Measurements from ENCODE around the gene LSM7.

LSM7 gene

DNA sequence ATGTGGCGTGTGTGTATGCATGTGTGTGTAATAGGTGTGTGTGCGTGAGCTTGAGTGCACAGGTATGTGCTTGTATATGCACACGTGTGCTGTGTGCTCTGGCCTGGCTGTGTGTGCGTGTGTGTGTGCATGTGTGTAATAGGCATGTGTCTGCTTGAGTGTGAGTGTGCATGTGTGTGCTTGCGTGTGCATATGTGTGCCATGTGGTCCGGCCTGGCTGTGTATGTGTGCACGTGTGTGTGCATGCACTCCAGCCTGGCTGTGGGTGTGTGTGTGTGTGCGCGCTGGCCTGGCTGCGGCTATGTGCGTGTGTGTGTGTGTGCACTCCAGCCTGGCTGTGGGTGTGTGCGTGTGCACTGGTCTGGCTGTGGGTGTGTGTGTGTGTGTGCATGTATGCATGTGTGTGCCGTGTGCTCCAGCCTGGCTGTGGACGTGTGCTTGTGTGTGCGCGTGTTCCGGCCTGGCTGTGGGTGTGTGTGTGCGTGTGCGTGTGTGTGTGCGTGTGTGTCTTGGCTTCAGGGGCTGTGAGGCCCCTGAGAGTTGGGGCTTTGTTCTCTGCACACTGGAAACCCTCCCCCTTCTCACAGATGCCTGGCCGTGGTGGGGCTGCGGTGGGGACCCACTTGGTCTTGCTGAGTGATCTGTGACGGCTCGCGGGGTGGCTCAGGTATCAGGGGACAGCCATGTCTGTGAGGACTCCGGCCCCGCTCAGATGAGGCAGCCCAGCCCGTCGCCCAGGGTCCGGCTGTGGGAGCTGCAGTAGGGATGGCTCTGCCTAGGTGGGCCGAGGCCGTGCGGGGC, 8.3 kb upstream of the LSM7 start:
- DNase-seq = no peak

DNA sequence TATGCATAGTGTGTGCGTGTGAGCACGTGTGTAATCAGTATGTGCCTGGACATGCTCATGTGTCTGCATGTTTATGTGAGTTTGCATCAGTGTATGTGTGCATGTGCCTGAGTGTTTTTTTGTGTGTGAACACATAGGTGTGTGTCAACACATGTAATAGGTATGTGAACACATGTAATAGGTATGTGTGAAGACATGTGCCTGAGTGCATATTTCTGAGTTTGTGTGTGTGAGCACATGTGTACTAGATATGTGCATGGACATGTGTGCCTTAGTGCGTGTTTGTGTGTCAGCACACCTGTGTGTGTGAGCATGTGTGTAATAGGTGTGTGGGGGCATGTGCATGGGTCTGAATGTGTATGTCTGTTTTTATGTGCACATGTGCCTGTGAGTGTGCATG, 7.5 kb upstream of the LSM7 start:
- no peak for DNase-seq

DNA sequence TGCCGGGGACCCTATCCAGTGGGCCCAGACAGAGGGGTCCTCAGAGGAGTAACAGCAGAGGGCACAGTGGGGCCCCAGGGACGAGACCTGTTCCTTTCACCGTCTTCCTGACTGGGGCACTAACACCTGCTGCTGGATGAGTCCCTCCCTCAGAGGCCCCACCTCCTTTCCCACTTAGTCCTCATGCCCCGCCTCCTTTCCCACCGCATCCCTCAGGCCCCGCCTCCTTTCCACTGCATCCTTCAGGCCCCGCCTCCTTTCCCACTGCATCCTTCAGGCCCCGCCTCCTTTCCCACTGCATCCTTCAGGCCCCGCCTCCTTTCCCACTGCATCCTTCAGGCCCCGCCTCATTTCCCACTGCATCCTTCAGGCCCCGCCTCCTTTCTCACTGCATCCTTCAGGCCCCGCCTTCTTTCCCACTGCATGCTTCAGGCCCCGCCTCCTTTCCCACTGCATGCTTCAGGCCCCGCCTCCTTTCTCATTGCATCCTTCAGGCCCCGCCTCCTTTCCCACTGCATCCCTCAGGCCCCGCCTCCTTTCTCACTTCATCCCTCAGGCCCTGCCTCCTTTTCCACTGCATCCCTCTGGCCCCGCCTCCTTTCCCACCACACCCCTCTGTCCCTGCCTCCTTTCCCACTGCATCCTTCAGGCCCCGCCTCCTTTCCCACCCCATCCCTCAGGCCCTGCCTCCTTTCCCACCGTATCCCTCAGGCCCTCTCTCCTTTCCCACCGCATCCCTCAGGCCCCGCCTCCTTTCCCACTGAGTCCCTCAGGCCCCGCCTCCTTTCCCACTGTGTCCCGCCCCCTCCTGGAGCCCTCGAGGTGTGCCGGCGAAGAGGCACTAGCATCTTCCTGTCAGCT, 6.8 kb upstream of the LSM7 start:
- no peak for DNase-seq

DNA sequence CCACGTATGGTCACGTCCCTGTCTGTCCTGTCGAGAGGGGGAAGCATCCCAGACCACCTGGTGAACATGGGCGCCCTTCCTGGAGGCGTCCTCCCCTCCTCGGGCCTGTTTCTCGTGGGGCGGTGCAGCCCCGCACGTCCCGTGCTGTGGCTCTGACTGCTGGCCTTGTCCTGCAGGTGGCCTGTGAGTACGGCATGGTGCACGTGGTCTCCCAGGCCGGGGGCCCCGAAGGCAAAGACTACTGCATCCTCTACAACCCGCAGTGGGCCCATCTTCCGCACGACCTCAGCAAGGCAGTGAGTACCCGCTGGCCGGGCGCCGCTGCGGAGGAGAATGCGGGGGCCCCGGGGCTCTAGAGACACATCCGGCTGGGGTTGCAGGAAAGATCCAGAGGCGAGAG, 6.0 kb upstream of the LSM7 start:
- DNase-seq = no peak

DNA sequence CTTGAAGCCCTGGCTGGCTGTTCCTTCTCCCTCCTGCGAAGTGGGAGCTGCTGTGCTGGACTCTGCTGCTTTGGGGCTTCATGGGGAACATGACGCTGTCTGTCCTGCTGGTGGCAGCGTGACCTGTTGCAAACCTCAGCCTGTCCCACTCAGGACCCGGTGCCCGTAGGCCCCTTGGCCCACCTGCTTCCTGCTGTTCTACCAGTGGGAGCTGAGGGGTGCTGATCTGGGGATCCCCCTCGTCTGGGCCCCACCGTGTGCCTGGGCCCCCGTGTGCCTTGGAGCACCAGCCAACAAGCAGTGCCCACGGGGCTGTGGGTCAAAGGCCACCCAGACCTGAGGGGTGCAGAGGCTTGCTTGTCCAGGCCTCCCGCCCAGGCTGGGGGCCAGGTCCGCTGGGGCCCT, 5.4 kb upstream of the LSM7 start:
- DNase-seq = no peak

DNA sequence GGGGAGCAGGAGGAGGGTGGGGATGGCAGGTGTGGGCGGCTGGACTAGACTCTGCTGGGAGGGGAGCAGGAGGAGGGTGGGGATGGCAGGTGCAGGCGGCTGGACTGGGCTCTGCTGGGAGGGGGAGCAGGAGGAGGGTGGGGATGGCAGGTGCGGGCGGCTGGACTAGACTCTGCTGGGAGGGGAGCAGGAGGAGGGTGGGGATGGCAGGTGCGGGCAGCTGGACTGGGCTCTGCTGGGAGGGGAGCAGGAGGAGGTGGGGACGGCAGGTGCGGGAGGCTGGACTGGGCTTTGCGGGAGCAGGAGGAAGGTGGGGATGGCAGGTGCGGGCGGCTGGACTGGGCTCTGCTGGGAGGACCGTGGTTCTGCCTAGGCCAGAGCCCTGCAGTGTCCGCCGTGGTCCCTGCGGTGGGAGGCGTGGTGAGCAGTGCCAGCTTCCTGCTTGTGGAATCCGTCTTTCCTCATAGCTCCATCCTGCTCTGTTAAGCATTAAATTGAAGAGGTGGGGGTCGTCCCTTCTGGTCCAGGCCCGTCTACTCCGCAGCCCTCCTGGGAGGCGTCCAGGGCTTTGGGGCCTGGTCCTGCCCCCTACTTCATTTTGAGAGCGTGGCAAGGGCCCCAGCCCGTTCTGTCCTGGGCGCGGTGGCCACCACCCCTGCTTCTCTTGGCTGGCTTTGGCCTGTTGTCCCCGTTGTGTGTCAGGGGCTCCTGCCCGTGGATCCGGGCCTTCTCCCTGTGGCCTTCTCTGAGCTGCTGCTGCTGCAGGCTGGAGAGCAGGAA, 4.8 kb upstream of the LSM7 start:
- no peak for DNase-seq

DNA sequence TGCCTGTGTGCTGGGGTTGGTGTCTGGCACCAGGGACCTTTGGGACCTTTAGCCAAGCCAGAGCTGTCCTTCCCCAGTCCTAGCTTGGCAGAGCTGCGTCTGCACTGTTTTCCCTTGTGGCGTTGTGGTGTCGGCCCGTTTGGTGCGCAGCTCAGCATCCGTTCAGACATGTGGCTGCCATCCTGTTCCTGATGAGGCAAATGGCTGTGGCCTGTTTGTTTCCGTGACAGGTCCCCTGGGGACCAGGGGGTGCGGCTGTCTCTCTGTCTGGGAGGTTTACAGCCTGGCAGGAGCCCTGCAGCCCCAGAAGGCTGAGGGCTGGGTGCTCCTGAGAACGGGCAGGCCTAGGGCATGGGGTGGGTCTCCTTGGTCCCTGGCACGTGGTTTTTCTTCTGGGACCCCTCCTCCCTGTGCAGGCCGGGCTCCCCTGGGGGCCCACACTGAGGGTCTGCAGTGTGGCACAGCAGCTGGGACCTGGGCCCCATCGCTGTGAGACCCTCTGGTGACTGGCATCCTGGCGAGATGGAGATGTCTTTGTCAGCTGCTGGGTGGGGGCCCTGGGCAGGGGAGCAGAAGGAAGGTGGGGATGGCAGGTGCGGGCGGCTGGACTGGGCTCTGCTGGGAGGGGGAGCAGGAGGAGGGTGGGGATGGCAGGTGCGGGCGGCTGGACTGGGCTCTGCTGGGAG, 4.1 kb upstream of the LSM7 start:
- DNase-seq = peak; percentile 31 to 84

DNA sequence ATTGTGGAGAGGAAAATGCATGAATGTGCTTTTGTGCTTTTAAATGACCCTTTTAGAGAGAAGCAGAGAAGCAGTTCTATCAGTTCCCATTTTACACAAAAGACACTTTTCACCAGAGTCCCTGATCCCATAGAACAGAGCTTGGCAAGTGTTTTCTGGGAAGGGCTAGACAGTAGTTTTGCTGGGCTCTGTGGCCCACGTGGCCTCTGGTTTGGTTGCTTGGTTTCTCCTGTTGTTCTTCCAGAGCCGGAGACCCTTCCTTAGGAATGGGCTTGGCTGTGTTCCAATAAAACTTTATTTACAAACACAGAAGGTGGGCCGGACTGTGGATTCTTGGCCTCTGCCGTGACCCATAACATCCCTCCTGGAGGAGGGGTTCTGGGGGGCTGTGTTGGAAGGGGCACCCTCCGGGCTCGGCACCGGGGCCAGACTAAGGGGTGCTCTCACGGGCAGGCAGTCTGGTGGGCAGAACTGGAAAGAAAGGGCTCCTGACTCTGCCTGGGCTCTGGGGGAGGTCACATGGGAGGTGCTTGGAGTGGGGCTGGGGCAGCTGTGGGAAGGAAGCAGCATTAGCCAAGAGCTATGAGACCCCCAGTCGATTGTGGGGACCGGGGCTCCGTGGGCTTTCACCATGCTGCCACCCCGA, 3.3 kb upstream of the LSM7 start:
- DNase-seq = no peak

DNA sequence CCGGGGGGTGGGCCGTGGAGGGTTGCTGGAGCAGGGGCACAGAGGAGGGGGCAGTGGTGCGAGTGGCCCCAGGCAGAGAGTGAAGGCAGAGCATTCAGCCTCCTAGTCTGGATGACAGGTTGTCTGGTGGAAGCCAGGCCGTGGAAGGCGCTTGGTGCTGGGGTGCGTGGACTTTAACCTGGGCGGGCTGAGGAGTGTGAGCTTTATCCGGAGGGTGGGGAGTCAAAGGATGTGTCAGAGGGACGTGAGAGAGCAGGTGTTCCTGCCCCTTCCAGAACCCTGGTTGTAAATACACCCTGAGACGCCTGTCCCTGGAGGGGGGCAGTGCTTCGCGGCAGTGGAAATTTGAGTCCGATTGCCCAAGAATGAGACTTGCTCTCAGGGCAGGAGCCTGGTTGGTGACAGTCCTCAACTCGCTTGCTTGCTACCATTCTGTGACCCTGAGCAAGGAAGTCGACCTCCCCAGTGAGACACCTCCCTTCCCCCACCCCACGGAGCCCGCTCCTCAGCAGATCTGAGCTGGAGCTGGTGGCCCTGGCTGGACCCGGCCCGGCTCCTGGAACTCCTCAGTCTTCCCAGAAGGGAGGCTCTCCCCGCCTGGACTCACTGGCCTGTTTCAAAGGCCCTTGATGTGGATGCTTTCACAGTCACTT, 2.4 kb upstream of the LSM7 start:
- no peak for DNase-seq

DNA sequence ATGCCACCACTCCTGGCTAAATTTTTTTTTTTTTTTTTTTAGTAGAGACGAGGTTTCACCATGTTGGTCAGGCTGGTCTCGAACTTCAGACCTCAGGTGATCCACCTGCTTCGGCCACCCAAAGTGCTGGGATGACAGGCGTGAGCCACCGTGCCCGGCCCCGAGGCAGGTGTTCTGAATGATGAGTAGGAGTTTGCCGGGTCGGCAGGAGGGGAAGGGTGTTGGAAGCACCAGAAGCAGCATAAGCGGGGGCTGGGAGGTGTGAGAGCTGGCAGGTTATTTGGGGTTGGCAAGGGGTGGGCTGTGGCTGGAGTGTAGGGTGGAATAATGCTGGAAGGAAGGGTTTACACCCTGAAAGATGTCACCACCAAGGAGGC, 1.9 kb upstream of the LSM7 start:
- DNase-seq = no peak

DNA sequence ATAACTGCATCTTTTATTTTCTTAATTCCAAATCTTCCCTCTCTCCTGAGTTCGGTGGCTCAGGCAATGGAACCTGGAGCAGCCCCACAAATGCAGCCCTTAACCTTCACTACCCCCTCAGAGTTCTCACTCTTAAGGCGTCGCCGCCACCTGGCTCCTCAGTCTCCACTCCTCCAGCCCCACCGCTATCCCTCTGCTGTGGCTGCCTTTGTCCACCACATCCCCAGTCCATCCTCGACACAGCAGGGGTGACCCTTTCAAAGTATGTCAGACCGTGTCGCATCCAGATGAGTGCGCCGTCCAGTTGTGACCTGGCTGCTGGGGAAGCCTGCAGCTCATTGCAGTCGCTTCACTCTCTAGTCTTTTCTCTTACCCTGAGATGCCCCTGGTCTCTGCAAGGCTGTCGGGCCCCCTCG, 1.1 kb upstream of the LSM7 start:
- no peak for DNase-seq

DNA sequence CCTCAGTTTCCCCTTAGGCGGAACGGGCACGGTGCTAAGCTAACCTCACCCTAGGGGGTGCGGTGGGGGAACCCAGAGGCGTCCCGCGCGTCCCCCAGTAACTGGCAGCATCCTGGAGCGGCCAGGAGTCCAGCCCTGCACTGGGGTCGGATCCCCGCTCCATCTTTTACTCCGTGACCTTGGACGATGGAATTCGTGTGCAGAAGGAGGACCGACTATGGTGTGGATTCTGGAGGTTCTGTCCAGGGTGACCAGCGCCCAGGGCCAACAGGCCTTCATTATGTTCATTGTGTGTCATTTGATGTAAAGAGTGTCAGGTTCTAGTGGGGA, 728 bp upstream of the LSM7 start:
- no peak for DNase-seq

DNA sequence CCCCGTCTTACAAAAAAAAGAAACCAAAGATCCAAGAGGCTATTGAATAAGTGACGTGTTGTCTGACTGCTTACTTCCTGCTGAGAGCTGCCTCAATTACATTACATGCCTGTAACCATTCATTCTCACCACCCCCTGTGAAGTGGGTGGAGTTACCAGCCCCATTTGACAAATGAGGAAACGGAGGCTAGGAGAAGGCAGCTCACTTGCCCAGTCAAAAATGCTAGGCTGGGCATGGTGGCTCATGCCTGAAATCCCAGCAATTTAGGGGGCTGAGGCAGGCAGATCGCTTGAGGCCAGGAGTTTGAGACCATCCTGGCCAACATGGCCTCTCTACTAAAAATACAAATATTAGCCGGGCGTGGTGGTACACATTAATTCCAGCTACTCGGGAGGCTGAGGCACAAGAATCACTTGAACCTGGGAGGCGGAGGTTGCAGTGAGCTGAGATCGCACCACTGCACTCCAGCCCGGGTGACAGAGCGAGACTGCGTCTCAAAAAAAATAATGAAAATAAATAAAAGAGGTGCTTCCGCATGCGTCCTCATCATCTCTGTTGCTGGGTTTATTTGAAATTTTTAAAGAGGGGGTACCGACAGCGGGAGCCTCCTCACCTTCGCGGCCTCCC, 499 bp downstream of the LSM7 start:
- peak; percentile 78 to 82 for DNase-seq

DNA sequence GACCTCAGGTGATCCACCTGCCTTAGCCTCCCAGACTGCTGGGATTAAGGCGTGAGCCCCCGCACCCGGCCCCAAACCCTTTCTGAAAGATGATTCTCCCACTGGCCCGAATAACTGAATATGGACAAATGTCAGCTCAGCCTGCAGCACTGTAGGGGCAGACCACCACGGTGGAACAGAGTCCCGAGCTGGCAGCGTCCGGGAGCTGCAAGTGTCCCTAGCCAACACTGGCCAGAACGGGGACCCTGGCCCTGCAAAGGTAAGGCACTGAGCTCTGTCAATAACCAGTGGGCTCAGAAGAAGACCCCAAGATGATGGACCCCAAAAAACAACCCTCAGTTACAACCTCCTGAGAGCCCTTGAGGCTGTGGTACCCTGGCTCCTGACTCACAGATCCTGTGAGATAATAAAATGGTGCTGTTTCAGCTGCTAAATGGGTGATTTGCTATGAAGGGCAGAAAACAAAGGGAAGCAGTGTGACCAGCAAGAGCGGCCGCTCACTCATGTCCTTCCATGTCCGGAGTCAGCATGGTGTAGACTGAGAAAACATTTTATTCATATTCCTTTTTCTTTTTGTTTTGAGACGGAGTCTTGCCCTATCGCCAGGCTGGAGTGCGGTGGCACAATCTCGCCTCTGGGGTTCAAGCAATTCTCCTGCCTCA, 1.6 kb downstream of the LSM7 start:
- no peak for DNase-seq

DNA sequence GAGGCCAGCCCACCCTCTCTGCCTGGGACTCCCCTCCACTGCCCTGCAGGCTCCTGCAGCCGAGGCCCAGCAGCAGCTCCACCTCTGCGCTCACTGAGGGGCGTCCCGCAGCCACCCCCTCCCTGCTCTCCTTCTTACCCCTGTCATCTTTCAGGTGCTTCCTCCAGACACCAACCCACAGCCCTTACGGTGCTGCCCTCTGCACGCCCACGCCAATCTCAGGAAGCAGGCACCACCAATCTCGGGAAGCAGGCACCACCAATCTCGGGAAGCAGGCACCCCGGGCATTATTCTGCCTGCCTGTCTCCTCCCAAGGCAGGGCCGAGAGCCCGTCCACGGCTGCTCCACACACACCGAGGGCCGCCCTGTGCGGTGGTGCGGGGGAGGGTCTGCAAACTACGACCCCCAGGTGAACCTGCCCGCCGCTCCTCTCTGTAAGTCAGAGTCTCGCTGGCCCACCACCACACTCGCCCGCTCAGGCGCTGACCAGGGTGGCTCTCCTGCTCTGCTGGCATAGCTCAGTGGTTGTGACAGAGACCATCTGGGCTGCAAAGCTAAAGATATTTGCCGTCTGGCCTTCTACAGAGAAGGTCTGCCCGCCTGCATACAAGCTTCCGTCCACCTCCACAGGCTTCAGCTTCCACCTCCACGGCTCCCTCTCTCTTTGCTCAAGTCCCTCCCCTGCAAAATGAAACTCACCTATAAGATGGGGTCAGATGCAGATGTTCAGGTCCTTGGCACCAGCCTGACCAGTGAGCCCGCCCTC, 2.9 kb downstream of the LSM7 start:
- DNase-seq = no peak

DNA sequence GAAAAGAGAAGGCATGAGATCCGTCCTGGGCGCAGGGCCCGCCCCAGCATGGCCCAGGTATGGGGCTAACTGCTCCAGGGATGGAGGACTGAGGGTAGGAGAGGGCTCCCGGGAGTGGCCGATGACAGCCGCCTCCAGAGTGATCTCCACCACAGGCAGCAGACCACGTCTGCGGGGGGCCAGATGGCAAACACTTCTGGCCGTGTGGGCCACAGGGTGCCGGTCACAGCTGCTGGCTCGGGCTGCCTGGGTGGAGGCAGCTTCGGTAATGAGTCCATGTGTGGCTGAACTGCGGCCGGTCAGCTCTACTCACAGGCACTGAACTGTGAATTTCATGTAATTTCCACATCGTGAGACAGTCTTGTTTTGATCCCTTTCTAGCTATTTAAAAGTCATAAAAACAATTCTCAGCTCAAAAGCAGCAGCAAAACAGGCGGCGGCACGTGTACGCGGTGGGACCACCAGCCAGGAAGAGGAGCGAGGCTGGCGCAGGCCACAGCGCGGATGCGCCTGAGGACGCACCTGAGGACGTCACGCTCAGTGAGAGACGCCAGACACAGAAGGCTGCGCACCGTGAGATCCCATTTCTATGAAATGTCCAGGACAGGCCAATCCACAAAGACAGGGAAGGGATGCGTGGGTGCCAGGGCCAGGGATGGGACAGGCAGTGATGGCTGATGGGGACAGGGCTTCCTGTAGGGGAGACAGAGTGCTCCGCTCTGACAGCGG, 4.0 kb downstream of the LSM7 start:
- DNase-seq = no peak

DNA sequence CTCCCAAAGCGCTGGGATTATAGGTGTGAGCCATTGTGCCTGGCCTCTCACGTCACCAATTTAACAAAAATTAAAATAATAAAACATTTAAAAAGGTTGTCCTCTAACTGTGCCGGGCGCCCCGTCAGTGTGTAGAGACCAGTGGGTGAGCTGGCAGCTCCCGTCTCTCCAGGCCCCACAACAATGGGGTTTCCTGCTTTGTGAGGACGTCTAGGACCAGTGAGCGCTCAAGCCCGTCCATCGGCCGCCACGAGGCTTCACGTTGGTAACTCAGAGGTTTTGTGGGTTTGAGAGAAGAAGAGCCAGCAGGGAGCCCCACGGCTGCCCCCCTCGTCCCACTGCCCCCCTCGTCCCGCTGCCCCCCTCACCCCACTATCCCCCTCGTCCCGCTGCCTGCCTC, 4.7 kb downstream of the LSM7 start:
- DNase-seq = no peak

DNA sequence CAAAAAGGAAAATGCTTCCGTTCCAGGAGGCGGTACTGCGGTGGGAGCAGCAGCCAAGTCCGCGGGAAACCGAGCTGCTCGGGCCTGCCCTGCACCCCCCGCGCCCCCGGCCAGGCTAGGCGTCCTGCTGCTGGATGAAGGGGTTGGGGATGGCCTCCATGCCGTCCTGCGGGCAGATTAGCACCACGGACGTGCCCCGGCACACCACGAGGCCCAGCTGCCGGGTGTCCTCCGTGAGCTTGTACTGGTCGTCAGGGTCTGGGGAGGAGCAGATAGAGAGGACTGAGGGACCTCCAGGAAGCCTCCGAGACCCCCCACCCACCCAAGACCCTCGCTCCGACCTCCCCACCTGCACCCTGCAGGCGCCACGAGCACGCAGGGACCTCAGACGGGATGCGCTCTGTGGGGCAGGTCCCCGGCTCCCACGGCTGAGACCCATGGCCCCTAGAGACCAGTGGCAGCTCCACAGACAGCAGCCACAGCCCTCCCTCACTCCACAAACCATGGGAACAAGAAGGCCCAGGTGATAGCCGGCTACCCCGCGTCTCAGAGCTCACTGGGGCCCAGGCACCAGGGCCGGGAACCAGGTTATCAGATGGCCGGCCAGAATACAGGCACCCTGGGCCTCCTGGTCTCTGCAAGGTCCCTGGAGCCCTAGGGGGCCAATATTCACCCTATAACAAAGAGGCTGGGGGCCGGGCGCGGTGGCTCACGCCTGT, 6.7 kb downstream of the LSM7 start:
- no peak for DNase-seq

DNA sequence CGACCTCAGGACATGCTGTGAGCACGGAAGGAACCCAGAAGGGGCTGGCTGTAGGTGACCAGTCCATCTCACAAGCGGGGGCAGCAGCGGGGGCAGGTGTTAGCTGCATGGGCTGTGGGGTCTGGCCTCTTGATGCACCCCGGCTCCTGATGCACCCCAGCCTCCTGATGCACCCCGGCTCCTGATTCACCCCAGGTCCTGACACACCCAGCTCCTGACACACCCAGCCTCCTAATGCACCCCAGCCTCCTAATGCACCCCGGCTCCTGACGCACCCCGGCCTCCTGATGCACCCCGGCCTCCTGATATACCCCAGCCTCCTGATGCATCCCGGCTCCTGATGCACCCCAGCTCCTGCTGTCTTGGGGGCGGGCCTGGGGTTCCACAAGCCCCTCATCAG, 7.4 kb downstream of the LSM7 start:
- no peak for DNase-seq

Measured in CD4-positive, alpha-beta T cell treated with Interleukin-4 for 1 hour (primary cell).